Activated T-helper 1 cell treated with anti-CD3 and anti-CD28 coated beads, Interleukin-2, amount 50 U/mL, for 16 hours (primary cell): Measurements from ENCODE around the gene IL11.
A peak's percentile ranks its signal among the peaks of the same experiment; 100 is the strongest.

ENCODE experiments used
- DNase-seq, 2 donors: peaks; one replicate each; pipeline ENCODE4 v3.0.0-alpha.2; 2020; ENCODE audit warnings: low read depth in 1 of 2, low spot score in 1 of 2

The IL11 gene

DNA sequence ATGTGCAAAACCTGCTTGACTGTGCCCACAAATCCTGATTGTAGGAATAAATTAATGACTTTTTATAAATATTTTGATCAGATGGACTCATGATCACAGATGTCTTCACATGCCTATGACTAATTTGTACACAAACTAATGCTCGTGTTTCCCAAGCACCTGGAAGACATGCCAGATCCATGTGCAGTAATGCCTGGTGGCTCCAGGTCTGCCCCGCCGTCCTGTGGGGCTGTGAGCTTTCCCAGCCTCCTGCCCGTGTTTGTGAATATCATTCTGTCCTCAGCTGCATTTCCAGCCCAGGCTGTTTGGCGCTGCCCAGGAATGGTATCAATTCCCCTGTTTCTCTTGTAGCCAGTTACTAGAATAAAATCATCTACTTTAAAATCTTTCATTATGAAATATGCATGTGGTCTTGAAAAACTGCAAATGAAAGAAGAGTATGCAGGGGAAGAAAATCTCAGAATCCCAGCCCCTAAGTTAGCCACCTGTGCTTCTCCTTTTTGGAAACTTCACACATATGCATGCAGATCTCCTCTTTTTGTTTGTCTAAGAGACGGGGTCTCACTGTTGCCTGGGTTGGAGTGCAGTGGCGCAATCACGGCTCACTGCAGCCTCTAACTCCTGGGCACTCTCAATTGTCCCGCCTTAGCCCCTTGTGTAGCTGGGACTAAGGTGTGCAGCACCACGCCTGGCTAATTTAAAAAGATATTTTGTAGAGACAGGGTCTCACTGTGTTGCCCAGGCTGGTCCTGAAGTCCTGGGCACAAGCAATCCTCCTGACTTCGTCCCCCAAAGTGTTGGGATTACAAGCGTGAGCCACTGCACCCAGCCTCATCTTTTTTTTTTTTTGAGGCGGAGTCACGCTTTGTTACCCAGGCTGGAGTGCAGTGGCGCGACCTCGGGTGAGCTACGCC, 21.7 kb upstream of the IL11 start:
- DNase-seq = no peak

DNA sequence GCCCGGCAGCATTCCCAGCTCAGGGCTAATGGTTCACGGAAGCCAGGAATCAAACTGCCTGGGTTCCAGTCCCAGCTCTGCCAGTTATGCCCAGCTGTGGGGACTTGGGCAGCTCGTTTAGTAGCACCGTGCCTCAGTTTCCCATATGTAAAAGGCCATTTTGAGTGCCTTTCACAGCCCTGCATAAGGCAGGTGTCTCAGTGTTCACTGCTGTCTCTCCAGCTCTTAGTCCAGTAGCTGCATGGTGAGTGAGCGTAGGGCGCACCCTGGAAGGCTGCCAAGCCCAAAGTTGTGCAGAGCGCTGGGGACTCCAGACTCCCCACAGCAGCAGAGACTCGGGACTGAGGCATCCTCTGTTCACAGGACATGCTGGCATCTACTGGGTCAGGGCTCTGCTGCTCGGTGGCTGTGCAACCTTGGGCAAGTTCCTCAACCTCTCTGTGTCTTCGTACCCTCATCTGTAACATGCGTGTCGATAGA, 21.0 kb upstream of the IL11 start:
- no peak for DNase-seq

DNA sequence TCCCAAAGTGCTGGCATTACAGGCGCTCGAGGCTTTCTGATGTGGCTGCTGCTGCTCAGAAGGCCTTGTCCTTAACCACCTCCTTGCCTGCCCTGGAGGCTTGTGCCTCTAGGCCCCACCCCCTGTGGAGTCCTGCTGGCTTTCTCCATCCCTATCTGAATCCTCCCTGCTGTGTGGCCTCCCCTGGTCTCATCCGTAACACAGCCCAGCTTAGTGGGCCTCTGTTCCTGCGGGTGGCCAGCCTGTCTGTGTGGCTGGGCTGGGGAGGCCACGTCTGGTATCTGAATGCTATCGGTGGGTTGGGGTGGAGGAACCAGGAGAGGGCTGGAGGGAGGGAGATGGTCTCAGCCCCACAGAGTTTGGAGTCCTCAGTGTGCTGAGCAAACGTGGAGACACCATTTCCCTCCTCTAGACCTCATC, 20.2 kb upstream of the IL11 start:
- DNase-seq = no peak

DNA sequence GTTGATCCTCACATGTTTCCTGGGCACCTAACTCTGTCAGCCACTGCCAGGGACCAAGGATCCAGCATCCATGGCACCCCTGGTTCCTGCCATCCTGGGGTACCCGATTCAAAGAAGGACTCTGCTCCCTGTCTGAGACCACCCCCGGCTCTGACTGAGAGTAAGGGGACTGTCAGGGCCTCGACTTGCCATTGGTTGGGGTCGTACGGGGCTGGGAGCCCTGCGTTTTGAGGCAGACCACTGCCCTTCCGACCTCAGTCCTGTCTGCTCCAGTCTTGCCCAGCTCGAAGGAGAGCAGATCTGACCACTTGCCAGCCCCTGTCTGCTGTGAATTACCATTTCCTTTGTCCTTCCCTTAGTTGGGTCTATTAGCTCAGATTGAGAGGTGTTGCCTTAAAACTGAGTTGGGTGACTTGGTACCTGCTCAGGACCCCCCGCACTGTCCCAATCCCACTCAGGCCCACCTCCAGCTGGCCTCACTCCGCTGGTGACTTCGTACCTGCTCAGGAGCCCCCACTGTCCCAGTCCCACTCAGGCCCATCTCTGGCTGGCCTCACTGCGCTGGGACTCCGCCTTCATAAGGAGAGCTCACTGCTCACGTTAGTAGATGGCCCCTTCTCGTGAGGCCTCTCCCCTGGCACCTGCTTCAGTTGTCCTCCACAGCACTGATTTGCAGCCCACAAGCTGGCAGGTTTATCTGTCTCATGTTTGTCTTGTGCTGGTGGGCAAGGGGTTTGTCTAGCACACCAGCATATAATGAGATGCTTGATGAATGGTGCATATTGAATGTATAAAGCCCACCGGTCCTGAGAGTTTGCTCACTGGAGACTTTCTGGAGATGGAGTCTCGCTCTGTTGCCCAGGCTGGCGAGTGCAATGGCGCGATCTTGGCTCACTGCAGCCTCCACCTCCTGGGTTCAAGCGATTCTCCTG, 19.4 kb upstream of the IL11 start:
- DNase-seq = no peak

DNA sequence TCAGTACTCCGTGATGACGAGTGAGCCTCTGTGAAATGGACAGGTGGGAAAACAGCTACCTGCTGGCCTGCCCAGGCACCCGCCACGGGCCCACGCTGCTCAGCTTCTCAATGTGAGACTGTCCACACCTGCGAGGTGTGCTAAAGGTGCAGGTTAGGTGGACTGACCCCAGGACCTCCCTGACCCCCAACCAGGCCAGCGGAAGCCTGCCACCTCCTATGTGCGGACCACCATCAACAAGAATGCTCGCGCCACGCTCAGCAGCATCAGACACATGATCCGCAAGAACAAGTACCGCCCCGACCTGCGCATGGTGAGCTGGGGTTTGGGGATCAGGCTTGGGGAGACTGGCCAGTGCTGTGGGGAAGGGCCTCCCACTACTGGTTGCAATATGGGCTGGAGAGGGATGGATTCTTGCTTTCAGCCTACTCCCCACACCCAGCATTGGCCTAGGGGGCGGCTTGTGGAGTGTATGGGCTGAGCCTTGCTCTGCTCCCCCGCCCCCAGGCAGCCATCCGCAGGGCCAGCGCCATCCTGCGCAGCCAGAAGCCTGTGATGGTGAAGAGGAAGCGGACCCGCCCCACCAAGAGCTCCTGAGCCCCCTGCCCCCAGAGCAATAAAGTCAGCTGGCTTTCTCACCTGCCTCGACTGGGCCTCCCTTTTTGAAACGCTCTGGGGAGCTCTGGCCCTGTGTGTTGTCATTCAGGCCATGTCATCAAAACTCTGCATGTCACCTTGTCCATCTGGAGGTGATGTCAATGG, 17.7 kb upstream of the IL11 start:
- no peak for DNase-seq

DNA sequence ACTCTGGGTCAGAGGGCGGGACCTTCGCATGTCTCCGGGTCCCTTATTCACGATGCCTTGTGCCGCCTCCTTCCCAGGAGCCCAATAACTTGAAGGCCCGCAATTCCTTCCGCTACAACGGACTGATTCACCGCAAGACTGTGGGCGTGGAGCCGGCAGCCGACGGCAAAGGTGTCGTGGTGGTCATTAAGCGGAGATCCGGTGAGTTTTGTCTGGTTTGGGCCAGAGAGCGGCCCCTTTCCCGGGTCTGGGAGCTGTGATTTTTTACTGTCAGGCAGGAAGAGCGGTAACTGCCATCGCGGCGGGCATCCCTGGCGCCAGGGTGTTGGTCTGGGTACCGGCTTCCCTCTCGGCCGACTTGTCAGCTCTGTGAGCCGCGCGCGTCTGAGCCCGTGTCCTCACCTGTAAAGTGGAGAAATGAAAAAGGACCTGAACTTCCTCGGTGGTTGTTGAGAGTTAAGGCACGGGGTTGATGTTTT, 16.3 kb upstream of the IL11 start:
- no peak for DNase-seq

DNA sequence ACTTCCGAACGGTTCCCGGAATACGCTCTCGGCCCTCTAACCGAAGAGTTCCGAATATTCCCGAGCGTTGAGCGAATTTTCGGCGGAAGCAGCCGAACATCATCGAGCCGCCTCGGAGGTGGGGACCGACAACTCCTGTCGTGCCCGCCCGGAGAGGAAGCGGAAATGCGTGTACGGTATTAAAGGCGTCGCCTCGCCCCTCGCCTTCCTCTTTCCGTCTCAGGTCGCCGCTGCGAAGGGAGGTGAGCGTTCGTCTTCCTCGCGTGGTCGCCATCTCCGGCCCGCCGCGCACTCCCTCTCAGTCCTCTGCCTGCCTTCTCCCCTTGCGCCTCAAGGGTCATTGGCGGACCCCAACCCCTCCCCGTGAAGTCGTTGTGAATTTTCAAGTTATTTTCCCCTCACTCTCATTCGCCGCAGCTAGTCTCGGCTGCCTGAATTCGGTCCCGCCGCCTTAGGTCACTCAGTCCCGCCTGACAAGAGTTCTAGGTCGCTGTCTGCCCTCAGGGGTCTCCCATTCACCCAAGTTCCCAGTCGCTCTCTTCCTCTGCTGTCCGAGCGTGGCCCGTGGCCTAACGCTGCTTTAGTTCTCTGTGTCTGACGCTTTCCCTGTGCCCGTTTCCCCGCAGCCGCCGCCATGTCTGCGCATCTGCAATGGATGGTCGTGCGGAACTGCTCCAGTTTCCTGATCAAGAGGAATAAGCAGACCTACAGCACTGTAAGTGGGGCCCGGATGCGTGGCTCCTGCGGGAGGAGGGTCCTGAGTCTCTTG, 15.6 kb upstream of the IL11 start, which contains the start of gene RPL28:
TSS of gene RPL28 (plus strand) at position 209 of the 769 bp plus-strand sequence. CDS start at position 635, 426 bp downstream.
- DNase-seq = peak; percentile 95 to 96

DNA sequence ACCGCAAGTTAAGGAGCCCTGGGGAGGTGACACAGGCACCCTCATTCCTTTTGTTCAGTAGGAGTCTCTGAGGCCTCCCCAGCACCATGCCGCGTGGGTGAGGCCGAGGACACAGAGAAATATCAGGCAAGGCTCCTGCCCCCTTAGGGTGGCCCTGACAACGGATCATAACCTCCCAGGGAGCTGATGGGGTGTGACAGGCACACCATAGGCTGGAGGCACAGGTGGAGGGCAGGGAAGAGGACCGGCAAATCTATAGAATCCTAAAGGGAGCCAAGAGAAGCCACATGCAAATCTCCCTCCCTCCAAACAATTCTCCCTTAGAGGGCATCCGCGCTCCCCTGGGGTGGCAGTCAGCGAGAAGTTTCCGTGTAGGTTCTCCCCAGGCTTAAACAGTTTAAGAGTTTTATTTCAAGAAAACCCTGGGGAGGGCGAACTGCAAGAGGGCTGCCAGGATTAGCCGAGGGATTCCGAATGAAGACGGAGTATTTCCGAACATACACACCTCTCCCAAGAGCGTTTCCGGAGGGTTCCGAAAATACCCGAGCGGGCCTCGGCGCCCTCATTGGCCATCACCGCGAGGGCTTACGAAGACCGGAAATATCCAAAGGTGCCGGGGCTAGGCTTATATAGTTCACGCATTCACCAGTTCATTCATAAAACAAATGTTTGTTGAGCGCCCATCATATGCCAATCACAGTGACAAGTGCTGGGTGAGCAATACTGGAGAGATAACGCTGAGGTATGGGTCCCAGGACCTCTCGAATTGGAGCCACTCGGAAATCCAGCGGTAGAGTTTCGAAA, 14.9 kb upstream of the IL11 start:
- DNase-seq = peak; percentile 85 to 88

DNA sequence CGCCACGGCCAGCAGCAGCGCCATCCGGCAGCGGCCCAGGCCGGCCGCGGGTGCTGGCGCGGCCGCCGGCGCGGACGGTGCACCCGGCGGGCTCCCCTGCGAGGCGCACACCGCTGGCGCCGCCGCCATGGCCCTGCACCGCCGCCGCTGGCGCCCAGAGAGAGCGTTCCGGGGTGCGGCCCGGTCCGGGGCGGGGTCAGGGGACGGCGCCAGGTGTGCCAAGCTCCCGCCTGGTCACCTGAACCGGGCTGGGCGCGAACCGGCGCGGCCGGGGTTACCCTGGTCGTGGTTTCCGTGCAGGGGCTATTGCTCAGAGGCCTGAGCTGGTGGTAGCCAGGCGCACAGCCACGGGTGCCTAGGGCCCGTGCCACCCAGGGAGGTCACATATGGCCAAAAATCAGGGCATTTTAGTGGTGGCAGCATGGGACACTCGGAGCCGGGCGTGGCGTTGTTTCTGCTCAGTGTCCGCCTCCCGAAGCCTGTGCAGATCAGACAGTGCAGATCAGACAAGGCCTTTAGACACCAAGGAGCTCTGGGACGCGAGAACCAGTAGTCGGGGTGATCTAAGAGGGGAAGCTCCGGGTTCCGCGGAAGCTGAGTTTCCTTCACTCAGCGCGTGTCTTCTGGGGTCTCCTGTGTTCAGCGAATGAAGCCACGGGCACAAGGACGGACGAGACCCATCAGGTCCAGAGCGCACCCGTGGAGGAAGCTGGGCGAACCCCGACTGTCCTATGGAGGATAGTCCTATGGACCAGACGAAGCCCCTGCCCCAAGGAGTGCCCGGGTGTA, 14.1 kb upstream of the IL11 start, which contains the start of gene TMEM238:
TSS of gene TMEM238 (minus strand) at position 162 of the 789 bp plus-strand sequence. CDS start at position 129, 33 bp downstream.
- peak in 1 of 2 donors; percentile 20 for DNase-seq

DNA sequence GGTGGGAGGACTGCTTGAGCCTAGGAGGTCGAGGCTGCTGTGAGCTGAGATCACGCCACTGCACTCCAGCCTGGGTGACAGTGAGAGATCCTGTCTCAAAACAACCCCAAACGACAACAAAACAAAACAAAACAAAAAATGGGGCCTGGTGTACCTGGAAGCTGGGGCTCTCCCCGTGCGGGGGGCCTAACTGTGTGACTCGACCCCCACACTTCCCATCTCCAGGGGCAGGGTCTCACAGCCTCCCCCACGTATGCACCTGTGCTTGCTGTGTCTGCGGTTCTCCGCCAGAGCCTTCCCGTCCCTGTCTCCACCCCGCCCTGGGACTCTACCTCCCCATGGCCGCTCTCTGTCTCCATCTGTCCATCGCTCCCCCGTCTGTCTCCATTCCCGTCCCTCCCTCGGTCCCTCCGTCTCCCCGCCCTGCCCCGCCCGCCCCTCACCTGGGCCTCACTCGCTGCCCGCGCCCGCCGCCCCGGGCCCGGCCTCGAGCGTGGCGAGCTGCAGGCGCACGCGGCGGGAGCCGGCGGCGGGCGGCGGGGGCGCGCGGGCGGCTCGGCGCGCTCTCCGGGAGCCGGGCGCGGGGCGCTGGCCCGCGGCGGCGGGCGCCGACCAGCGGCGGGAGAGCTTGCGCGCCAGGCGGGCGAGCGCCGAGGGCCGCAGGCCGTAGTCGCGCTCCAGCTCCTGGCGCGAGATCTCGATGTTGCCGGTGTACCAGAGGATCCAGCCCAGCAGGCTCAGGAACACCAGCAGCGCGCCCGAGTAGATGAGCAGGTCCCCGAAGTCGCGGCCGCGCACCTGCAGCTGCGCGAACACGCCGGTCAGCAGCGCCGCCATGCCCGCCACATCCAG, 13.2 kb upstream of the IL11 start:
- DNase-seq = no peak

DNA sequence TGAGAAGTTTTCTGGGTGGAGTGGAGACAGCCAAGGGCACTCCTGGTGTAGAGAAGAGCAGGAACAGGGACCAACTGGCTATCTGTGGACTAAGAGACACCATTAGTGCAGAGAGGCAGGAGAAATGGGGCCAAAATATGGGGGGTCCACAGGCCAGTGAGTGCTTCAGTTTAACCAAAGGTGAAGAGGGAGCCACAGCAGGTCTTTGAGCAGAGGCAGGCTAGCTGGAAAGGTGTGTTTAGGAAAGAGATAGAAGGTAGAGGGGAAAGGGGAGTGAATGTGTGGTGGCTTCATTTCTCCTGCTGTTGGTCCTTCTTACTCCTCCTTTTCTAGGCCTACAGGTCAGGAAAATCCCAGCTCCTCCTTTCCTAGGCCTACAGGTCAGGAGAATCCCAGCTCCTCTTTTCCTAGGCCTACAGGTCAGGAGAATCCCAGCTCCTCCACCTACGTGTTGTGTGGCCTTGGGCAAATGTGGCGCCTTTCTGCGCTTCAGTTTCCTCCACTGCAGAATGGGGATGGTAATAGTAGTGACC, 12.3 kb upstream of the IL11 start:
- no peak for DNase-seq

DNA sequence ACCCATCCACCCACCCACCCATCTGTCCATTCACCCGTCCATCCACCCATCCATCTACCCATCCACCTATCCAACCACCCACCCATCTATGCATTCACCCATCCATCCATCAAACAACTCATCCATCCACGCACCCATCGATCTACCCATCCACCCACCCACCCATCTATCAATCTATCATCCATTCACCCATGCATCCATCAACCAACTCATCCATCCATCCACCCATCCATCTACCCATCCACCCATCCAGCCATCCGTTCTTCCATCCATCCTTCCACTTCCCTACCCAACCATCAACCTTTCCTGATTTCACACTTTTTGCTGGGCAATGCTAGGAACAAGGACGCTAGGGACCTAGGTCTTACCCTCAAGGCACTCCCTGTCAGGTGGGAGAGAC, 11.8 kb upstream of the IL11 start:
- no peak for DNase-seq

DNA sequence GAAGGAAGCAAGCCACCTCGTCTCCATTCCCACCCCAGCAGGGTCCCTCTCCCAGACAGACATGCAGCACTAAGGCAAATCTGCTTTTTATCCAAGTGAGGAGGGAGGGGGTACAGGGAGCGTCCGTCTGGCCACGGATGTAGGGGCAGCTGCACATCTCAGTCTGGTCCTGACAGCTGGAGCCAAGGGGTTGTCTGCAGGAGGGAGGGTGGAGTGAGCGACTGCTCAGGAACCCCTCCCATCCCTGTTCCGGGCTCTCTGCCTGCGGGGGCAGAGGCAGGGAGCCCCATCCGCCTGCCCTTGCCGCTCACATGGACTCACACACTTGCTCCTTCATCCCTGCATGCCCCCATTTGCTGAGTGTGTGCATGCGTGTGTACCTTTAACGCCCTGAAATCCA, 8.9 kb upstream of the IL11 start:
- no peak for DNase-seq

DNA sequence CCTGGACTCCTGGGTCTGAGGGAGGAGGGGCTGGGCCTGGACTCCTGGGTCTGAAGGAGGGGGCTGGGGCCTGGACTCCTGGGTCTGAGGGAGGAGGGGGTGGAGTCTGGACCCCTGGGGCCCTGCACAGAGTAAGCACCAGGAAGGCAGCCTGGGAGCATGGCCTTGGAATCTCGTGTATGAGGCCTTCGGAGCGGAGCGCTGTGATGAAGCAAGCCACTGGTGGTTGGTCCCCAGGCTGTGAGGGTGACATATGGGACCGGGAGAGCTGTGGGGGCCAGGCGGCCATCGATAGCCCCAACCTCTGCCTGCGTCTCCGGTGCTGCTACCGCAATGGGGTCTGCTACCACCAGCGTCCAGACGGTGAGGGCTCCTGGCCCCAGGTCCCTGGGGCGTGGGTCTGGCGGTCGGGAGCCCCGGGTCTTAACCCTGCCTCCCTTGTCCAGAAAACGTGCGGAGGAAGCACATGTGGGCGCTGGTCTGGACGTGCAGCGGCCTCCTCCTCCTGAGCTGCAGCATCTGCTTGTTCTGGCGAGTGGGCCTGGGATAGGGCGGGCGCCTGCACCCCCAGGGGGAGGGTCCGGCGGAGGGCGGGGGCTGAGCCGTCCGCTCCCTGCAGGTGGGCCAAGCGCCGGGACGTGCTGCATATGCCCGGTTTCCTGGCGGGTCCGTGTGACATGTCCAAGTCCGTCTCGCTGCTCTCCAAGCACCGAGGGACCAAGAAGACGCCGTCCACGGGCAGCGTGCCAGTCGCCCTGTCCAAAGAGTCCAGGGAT, 7.3 kb upstream of the IL11 start:
- DNase-seq = no peak

DNA sequence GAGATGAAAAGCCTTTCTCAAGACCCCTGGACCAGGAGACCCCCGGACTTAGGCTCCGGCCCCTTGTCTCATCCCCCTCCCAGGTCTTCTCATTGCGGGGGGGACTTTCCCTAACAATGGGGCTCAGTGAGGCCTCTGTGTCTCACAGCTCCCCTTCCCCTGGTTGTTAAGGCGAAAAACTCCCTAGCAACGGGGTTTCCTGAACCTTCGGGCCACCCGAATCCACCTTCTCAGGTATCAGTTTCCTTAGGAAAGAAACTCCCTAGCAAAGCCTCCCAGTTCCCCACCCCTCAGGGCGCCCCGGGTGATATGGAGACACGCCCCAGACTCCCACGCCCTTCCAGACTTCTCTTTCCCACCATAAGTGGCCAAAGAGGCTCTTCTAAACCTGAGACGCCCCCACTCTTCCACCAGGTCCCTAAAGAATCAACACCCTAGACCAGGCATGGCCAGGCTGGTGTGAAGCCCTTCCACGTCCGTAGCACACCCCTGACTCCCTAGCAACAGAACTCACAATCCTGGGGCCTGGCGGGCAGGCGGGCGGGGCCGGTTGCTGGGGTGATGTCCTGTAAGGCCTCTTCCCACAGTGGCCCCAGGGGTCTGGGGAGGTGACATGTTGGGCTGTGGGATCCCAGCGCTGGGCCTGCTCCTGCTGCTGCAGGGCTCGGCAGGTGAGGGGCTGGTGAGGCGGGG, 6.1 kb upstream of the IL11 start, which contains the start of gene TMEM190:
TSS of gene TMEM190 (plus strand) at position 586 of the 693 bp plus-strand sequence. CDS start at position 614, 28 bp downstream.
- no peak for DNase-seq
